ENCODE data around the gene MMP14.
A peak's percentile ranks its signal among the peaks of the same experiment; 100 is the strongest.
"Not testable (repeated sequence)": the region's sequence is repeated elsewhere in the genome, so short reads cannot be mapped to it uniquely, and the experiment has no call there.

MMP14 gene

DNA sequence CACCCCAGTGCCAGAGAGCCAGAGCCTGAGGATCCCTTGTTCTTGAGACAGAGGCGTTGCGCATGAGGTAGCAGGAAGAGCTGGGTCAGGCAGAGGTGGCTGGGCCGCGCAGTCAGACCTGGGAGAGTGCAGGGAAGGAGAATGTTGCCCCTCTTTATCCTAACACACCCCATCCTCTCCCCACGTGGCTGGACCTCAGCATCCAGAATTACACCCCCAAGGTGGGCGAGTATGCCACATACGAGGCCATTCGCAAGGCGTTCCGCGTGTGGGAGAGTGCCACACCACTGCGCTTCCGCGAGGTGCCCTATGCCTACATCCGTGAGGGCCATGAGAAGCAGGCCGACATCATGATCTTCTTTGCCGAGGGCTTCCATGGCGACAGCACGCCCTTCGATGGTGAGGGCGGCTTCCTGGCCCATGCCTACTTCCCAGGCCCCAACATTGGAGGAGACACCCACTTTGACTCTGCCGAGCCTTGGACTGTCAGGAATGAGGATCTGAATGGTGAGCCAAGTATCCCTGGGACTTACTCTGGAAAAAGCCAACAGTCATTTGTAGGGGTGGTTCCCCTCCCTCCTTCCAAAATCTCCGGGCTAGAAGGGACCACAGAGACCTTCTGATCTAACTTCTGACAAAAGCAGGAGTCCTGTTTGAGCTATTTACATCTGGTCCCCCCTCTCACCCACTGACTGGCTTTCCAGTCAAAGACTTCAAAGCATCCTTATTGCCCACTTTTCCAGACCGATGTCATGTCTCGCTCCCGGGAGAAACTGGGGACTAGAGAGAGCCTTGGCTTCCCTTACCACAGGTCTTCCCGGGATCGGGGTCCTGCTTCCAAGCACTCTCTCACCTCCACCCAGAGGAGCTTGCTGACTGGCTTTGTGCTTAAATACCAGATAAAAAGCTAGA is 6.1 kb downstream of the MMP14 start:
- DNase-seq, result no peak

DNA sequence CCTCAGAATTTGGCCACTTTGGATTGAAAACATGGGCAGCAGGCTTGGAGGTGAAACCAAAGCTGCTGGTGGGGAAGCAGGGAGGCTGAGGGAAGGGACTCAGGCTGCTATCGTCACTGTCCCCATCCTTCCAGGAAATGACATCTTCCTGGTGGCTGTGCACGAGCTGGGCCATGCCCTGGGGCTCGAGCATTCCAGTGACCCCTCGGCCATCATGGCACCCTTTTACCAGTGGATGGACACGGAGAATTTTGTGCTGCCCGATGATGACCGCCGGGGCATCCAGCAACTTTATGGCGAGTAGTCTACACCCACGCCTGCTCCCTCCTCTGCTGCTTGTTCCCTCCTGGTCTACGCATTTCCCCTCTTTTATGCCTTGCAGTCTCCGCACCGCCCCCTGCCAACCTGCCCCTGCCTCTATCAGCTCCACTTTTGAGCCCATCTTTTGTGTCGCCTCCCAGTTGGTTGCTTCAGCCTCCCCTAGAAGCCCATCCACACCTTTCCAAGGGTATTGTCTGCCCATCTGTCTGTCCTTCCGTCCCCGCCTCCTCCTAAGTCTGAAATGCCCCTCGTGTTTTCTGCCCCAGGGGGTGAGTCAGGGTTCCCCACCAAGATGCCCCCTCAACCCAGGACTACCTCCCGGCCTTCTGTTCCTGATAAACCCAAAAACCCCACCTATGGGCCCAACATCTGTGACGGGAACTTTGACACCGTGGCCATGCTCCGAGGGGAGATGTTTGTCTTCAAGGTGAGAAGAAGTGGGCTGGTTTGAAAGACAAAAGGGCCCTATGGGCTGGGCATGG is 6.9 kb downstream of the MMP14 start:
- no peak for DNase-seq

DNA sequence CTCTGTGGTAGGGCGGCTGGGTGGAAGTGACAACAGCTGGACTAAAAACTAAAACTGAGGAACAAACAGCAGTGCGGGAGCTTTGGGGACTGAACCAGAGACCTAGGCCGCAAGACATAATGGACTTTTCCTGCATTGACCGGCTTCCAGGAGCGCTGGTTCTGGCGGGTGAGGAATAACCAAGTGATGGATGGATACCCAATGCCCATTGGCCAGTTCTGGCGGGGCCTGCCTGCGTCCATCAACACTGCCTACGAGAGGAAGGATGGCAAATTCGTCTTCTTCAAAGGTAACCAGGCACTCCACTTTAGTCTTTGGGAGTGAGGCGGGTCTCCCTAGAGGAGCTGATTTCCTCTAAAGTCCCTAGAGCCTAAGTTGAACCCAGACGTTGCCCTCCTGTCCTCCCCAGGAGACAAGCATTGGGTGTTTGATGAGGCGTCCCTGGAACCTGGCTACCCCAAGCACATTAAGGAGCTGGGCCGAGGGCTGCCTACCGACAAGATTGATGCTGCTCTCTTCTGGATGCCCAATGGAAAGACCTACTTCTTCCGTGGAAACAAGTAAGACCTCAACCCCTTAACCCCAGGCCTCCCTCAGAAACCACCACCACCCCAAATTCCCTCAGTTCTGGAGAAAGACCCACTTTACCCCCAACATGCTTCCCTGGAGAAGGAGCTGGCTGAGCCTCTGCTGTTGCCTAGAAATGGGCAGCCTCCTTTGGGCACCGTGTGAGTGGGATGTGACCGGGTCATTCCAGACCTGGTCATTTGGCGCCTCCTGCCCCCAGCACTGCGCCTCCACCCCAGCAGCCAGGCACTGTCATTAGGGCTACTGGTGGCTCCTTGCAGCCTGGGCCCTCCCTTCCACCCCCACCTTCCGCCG is 8.1 kb downstream of the MMP14 start:
- no peak for DNase-seq

DNA sequence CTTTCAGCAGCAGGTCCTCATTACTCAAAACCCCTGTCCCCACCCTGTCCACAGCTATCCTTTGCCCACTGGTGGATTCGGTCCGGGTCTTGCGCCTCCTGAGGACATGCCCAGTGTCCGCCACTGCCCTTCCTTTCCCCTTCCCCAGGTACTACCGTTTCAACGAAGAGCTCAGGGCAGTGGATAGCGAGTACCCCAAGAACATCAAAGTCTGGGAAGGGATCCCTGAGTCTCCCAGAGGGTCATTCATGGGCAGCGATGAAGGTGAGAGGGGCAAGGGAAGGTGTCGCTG is 8.7 kb downstream of the MMP14 start:
- DNase-seq, result no peak

DNA sequence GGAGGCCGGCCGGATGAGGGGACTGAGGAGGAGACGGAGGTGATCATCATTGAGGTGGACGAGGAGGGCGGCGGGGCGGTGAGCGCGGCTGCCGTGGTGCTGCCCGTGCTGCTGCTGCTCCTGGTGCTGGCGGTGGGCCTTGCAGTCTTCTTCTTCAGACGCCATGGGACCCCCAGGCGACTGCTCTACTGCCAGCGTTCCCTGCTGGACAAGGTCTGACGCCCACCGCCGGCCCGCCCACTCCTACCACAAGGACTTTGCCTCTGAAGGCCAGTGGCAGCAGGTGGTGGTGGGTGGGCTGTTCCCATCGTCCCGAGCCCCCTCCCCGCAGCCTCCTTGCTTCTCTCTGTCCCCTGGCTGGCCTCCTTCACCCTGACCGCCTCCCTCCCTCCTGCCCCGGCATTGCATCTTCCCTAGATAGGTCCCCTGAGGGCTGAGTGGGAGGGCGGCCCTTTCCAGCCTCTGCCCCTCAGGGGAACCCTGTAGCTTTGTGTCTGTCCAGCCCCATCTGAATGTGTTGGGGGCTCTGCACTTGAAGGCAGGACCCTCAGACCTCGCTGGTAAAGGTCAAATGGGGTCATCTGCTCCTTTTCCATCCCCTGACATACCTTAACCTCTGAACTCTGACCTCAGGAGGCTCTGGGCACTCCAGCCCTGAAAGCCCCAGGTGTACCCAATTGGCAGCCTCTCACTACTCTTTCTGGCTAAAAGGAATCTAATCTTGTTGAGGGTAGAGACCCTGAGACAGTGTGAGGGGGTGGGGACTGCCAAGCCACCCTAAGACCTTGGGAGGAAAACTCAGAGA is 9.6 kb downstream of the MMP14 start:
- no peak for DNase-seq

DNA sequence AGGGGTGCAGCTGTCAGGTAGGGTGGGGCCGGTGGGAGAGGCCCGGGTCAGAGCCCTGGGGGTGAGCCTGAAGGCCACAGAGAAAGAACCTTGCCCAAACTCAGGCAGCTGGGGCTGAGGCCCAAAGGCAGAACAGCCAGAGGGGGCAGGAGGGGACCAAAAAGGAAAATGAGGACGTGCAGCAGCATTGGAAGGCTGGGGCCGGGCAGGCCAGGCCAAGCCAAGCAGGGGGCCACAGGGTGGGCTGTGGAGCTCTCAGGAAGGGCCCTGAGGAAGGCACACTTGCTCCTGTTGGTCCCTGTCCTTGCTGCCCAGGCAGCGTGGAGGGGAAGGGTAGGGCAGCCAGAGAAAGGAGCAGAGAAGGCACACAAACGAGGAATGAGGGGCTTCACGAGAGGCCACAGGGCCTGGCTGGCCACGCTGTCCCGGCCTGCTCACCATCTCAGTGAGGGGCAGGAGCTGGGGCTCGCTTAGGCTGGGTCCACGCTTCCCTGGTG is 10.5 kb downstream of the MMP14 start:
- DNase-seq, result no peak

DNA sequence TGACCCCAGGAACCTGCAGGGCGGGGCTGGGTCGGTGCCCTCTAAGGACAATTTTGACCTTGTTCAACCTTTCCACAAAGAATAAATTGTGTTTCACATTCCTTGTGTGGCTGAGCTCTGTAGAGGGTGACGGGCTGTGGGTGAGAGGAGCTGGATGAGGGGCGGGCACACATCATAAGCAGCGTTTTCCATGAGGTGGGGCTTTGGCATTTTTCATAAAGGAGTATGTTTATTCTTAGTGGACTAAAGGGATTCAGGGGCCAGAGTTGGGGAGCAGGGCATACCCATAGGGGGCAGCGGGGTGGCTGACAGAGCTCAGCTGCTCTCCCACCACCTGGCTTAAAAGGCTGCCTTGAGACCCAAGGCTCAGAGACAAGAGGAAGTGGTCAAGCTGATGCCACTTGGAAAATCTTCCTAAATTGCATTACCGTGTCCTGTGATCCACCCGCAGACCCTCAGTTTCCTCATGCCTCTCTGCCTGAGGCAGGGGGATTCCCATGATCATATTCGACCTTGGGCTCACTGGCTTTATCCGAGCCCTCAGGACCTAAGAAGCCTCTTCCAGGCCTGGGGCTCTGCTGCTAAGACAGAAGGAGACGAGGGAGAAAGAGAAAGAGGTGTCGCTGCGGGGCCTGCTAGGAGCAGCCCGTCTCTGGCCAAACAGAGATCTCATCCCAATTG is 11.4 kb downstream of the MMP14 start:
- no peak for DNase-seq

DNA sequence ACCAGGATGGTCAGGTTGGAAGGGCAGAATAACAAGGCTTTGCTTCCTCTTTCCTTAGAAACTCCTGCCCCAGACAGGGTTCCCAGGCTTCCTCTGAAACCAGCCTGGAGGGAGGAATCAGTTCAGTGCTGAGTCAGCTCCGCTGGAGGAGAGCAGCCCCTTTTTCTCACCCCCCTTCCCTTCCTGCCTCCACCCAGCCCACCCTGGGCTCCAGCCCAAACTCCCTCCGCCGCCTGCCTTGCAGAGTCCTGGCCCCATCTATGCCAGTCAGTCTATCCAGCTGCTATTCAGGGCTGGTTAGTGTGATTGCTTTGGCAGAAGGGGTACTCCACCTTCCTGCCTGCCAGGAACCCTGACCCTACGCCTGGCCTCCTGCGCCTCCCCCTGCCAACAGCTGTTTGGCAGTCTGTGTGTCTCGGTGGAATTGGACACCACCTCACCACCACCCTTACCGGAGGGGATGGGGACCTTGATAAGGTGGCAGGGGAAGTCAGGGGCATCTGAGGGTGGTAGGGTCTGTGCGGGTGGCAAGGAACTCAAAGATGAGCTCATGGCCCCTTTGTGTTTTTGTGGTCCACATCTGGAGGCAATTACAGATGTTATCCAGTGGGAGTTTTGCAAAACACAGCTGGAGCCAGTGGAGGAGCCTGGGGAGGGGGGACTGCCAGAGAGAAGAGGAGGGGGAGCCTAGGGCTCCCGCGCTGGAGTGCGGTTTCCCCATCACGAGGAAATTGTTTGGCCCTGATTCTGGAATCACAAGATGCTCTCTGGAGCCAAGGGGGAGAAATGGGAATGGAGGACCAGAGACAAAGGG is 12.2 kb downstream of the MMP14 start:
- peak; percentile 22 for DNase-seq

DNA sequence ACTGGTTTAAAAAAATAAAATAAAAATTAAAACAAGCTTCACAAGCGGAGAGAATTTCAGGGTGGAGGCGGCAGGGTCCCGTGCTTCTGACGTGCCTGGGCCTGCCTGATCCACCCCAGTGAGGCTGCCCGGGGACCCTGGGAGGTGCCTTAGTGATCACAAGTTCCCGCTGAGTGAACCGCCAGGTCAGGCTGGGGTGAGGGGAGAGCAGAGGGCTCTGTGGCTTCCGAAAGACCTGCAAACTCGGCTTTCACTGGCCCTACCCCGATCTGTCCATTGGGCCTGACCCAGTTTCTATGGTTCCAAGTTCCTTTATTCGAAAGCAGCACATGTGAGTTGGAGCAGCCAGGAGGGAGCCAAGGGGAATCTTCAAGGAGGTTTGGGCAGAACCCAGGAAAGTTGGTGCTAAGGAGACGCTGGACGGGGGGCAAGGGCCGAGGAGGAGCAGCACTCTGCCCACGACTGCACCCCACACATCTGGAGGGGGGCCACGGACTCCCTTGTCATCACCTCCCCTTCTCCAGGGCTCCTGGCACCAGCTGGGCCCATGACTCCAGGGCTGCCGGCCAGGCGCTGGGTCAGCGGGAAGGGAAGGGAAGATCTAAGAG is 12.9 kb downstream of the MMP14 start:
- DNase-seq, result no peak

DNA sequence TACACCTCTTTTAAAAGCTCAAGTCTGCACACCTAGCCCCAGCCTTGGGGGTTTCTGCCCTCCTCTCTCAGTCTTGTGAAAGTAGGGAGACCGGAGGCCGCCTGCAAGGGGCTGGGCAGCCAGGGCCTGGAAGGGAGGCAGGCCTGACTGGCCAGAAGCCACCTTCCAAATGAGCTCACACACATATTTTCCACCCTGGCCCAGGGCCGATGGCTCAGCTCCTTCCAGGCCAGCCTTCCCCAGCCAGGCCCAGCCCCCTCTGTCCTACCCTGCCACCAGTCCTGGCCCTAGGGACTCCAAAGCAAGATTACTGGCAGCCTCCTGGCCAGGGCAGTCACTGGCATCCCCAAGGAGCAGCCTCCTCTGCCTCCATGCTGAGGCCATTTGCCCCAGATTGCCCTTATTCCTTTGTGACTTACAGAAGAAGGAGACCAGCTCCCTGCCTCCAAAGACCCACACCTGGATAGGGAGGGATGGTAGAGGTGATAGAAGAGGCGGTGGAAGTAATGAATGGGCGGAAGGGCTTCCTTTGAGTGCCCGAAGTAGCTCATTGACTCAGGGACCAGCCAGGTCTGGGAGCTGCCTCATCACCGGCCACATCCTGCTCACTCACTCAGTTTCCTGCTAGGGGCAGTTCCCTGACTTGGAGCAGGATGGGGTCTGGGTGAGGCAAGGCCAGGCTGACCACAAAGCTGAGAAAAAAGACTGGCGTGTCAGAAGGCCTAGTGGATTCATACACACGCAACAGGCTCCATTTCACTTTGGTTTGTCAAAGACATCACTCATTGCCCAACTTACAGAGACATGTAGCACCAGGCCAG is 14.8 kb downstream of the MMP14 start:
- no peak for DNase-seq

DNA sequence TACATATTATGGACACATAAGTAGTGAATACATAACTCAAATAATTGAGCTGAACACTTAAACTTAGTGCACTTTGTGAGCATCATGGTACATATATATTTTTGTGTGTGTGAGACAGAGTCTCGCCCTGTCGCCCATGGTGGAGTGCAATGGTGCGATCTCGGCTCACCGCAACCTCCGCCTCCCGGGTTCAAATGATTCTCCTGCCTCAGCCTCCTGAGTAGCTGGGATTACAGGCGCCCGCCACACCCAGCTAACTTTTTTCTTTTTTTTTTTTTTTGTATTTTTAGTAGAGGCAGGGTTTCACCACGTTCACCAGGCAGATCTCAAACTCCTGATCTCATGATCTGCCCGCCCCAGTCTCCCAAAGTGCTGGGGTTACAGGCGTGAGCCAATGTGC is 15.8 kb downstream of the MMP14 start:
- not testable (repeated sequence) for DNase-seq

DNA sequence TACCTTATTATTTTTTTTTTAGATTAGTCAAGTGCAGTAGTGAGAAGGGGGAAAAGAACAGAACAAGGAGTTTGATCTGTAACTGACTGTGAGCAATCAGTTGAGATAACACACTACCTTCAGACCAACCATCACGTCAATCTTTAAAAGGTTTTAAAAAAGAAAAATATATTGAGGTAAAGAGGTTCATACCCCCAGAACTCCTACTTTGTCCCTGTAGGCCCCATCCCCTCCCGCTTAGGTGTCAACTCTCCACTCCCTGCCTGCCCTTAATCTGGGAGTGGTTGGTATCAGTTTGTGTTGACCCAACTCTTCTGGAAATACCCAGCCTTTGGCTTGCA is 16.2 kb downstream of the MMP14 start:
- no peak for DNase-seq

DNA sequence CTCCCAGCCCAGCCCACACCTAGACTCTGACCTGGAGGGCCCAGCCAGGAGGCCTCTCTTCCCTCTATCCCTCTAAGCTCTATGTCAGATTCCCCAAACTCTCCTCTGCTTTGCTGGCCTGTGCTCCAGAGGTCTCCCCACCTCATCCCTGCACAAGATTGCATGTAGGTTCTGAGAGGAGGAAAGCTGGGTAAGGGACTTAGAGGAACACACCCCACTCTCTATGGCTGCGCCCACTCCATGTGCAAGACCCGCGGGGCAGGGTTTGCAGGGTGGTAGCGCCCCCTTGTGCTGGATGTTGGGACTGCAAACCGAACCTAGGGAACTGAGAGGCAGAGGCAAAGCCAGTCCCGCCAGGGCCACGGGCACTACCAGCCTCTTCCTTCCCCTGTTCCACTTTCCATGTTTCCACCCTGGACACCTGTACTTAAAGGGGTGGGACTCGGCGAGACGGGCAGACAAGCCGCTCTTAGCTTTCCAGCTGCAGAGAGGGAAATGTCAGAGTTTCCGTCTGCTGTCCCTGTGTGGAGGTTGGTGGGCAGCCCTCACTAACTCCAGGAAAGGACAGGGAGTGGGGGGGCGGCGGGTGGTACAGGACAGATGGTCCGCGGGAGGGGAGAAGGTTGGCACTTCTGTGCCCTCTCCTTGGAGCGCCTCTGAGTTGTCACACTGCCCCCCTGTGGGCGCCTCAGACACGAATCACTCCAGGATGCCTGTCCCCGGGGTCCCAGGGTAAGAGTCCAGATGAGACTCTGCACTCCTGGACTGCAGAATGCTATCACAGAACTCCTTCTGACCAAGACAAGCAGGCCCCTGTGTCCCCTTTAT is 16.8 kb downstream of the MMP14 start:
- peak; percentile 80 for DNase-seq

DNA sequence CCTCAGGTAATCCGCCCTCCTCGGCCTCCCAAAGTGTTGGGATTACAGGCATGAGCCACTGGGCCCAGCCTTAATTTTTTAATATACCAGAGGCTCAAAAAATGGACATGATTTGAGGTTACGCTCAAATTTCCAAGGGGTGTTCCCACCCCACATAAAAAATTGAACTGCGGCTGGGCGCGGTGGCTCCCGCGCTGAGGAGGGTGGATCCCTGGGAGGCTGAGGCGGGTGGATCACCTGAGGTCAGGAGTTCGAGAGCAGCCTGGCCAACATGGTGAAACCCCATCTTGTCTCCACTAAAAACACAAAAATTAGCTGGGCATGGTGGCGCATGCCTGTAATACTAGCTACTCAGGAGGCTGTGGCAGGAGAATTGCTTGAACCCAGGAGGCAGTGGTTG is 17.9 kb downstream of the MMP14 start:
- DNase-seq, result not testable (repeated sequence)

DNA sequence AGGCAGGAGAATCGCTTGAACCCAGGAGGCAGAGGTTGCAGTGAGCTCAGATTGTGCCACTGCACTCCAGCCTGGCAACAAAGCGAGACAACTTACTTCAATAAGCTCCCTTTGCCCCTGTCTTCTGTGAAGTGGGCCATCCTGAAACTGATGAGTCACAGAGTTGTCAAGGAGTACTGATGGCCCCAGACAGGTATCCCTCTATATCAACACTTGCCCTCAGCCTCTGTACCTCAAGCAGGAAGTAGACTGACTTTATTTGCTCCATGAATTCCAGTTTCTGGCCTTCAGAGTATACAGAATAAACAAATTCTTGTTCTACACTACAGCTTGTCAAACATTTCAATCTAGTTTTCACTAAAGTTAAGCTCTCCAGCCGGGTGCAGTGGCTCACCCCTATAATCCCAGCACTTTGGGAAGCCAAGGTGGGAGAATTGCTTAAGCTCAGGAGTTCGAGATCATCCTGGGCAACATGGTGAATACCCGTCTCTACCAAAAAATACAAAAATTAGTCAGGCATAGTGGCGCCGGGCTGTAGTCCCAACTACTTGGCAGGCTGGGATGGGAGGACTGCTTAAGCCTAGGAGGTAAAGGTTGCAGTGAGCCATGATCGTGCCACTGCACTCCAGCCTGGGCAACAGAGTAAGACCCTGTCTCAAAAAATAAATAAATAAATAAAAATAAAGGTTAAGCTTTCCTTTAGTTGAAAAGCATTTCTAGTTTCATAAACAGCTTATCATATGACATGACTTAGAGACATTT is 18.8 kb downstream of the MMP14 start:
- DNase-seq, result no peak

DNA sequence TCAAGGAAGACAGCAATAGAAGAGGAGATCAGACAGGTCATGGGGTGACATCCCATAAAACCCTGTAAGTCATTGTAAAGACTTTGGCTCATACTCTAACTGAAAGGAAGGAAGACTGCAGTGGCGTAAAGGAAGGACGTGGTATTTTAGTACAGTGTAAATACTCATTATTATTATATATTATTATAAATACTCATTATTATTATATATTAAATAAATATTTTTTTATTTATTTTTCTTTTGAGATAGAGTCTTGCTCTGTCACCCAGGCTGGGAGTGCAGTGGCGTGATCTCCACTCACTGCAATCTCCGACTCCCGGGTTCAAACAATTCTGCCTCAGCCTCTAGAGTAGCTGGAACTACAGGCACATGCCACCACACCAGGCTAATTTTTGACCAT is 20.0 kb downstream of the MMP14 start:
- DNase-seq, result no peak

DNA sequence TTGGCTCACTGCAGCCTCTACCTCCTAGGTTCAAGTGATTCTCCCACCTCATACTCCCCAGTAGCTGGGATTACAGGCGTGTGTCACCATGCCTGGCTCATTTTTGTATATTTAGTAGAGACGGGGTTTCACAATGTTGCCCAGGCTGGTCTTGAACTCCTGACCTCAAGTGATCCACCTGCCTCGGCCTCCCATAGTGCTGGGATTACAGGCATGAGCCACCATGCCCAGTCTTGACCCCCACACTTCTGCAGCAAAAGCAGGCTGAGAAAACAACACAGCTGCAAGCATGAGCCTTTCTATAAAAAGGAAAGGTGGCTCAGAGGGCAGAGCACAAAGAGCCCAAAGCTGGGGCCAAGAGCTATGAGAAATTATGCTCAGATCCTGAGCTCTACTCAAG is 24.0 kb downstream of the MMP14 start:
- not testable (repeated sequence) for DNase-seq

DNA sequence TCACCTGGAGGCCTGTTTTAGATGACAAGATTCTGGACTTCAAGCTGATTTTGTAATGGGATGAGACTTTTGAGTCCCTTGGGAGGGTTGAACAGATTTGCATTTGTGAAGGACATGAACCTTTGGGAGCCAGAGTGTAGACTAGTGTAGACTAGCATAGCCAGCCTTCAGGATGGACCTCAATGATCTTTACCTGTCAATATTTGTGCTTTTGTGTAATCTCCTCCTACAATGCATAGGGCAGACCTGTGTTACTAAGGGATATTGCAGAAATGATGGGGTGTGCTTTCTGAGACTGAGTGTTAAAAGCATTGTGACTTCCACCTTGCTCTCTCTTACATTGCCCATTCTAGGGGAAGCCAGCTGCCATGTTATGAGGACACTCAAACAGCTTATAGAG is 25.3 kb downstream of the MMP14 start:
- DNase-seq, result no peak

Measured in NCI-H1694 treated with DMSO at 0.1 percent for 48 hours (cell line).